Stomach (tissue), 4 donors: ENCODE data around the gene OGT.

Experiments
- CTCF ChIP-seq, 7 experiments: fragments of 450-650 bp in 4 of 7; fragments of 200-600 bp in 3 of 7; sonication (generic) in 3 of 7; IDR thresholded peaks; one replicate each; pipeline ENCODE4 v1.5.1; 2016 to 2019; ENCODE audit warnings: antibody characterized with exemption in 7 of 7, control low read depth in 2 of 7, mild to moderate bottlenecking in 1 of 7
- POLR2AphosphoS5 ChIP-seq, 3 donors: sonication (generic); formaldehyde crosslinking; IDR thresholded peaks; one replicate each; pipeline ENCODE4 v1.6.1; 2016; ENCODE audit warnings: antibody characterized with exemption in 3 of 3

- TF ChIP-seq CTCF (IDR thresholded peaks at IDR 0.05), result no peak
- no peak for TF ChIP-seq POLR2AphosphoS5 (IDR thresholded peaks at IDR 0.05)
These were observed 45.6 kb downstream of the OGT start, which contains the start of gene GCNA for GRCh38 chrX:71578253-71579135.
